Ishikawa (cell line): ENCODE results near the gene TBL1X.

Experiments
- CEBPB ChIP-seq: IDR thresholded peaks from 2 replicates; pipeline ENCODE4 v1.6.1; 2012
- CREB1 ChIP-seq: IDR thresholded peaks from 2 replicates; pipeline ENCODE4 v1.6.1; 2012; ENCODE audit warnings: low read depth
- EGR1 ChIP-seq: IDR thresholded peaks from 2 replicates; pipeline ENCODE4 v1.6.1; 2012
- EP300 ChIP-seq: IDR thresholded peaks from 2 replicates; pipeline ENCODE4 v1.6.1; 2012; ENCODE audit warnings: borderline replicate concordance
- FOXM1 ChIP-seq: IDR thresholded peaks from 2 replicates; pipeline ENCODE4 v1.6.1; 2012; ENCODE audit warnings: low read depth, borderline replicate concordance
- MAX ChIP-seq: IDR thresholded peaks from 2 replicates; pipeline ENCODE4 v1.6.1; 2012
- NFIC ChIP-seq: IDR thresholded peaks from 2 replicates; pipeline ENCODE4 v1.6.1; 2012
- RAD21 ChIP-seq: IDR thresholded peaks from 2 replicates; pipeline ENCODE4 v1.6.1; 2012; ENCODE audit warnings: low read depth
- REST ChIP-seq: IDR thresholded peaks from 2 replicates; pipeline ENCODE4 v1.6.1; 2012; ENCODE audit warnings: low read depth, mild to moderate bottlenecking
- TAF1 ChIP-seq: IDR thresholded peaks from 2 replicates; pipeline ENCODE4 v1.6.1; 2012; ENCODE audit warnings: low read depth, mild to moderate bottlenecking
- TEAD4 ChIP-seq: IDR thresholded peaks from 2 replicates; pipeline ENCODE4 v1.6.1; 2012
- USF1 ChIP-seq: IDR thresholded peaks from 2 replicates; pipeline ENCODE4 v1.6.1; 2012
- YY1 ChIP-seq: IDR thresholded peaks from 2 replicates; pipeline ENCODE4 v1.6.1; 2012; ENCODE audit warnings: low read depth
- ZBTB7A ChIP-seq: IDR thresholded peaks from 2 replicates; pipeline ENCODE4 v1.6.1; 2012; ENCODE audit warnings: low read depth

Gene TBL1X

GRCh38 chrX:9464435-9465371, at the start of gene TBL1X:
TSS of gene TBL1X (plus strand) at chrX:9465058. CDS start at chrX:9653587, 188,529 bp downstream.
- TF ChIP-seq NFIC (no peak), ZBTB7A (no peak; the same call in 1 of the 2 replicates), CEBPB (no peak)

- TF ChIP-seq NFIC (0 out of 2 replicates have a peak, but pooled peaks have one; percentile 16), USF1 (no peak), YY1 (no peak), MAX (no peak), TAF1 (no peak)
Measured at GRCh38 chrX:9416562-9417348, 48.1 kb upstream of the TBL1X start.

- no peak for TF ChIP-seq EGR1
- no peak for TF ChIP-seq EP300
- TF ChIP-seq CREB1: no peak
Measured at GRCh38 chrX:9418262-9418661, 46.6 kb upstream of the TBL1X start.

GRCh38 chrX:9420275-9421265, 44.3 kb upstream of the TBL1X start:
- TF ChIP-seq CEBPB (no peak), RAD21 (no peak), NFIC (peak; percentile 37; the same call in 1 of the 2 replicates)

- no peak for TF ChIP-seq USF1
- no peak for TF ChIP-seq REST
- no peak for TF ChIP-seq CEBPB
- no peak for TF ChIP-seq FOXM1
- no peak for TF ChIP-seq ZBTB7A
- no peak for TF ChIP-seq EP300
- no peak for TF ChIP-seq CREB1
- TF ChIP-seq YY1: no peak
- TF ChIP-seq EGR1: no peak
- no peak for TF ChIP-seq NFIC
- TF ChIP-seq TAF1: no peak
Measured at GRCh38 chrX:9429767-9430166, 35.1 kb upstream of the TBL1X start.

- TF ChIP-seq YY1: no peak
- no peak for TF ChIP-seq TAF1
- no peak for TF ChIP-seq USF1
- no peak for TF ChIP-seq TEAD4
- no peak for TF ChIP-seq ZBTB7A
- no peak for TF ChIP-seq REST
Measured at GRCh38 chrX:9430346-9430921, 34.4 kb upstream of the TBL1X start.
